Left hindlimb (tissue), 1 donor: ENCODE measurements around the gene NAGPA.

Experiments
- DNase-seq: peaks from one replicate; pipeline ENCODE4 v3.0.0-alpha.2; 2018

The NAGPA gene

GRCh38 chr16:5060073-5060641 is 26.4 kb upstream of the NAGPA start:
- DNase-seq = peak; percentile 15

GRCh38 chr16:5059386-5060072 is 25.8 kb upstream of the NAGPA start:
- peak; percentile 8 for DNase-seq

- peak; percentile 26 for DNase-seq
These were observed 24.7 kb upstream of the NAGPA start for GRCh38 chr16:5058476-5058875.

- peak; percentile 15 for DNase-seq
These were observed 22.6 kb upstream of the NAGPA start for GRCh38 chr16:5056352-5056751.

GRCh38 chr16:5054876-5055865 is 21.4 kb upstream of the NAGPA start:
- peak; percentile 9 for DNase-seq

- DNase-seq = peak; percentile 2
These were observed 13.2 kb upstream of the NAGPA start for GRCh38 chr16:5046914-5047313.

GRCh38 chr16:5045499-5046115 is 11.9 kb upstream of the NAGPA start:
- peak; percentile 8 for DNase-seq

GRCh38 chr16:5044581-5044980 is 10.8 kb upstream of the NAGPA start:
- DNase-seq = peak; percentile 2

- peak; percentile 19 for DNase-seq
These were observed 10.3 kb upstream of the NAGPA start for GRCh38 chr16:5044011-5044540.

GRCh38 chr16:5042574-5043171 is 8.9 kb upstream of the NAGPA start:
- DNase-seq = peak; percentile 10

- peak; percentile 15 for DNase-seq
These were observed 7.9 kb upstream of the NAGPA start for GRCh38 chr16:5041600-5042133.

GRCh38 chr16:5040451-5040850 is 6.7 kb upstream of the NAGPA start:
- DNase-seq = no peak

- DNase-seq = peak; percentile 33
These were observed 2.8 kb upstream of the NAGPA start for GRCh38 chr16:5036228-5037156.

GRCh38 chr16:5035909-5036227 is 2.1 kb upstream of the NAGPA start:
- no peak for DNase-seq

GRCh38 chr16:5034167-5034523 is 410 bp upstream of the NAGPA start:
- DNase-seq = no peak

GRCh38 chr16:5032748-5033167 is 977 bp downstream of the NAGPA start:
- no peak for DNase-seq

GRCh38 chr16:5031601-5032000 is 2.1 kb downstream of the NAGPA start:
- peak; percentile 22 for DNase-seq

GRCh38 chr16:5030251-5030870 is 3.4 kb downstream of the NAGPA start:
- peak; percentile 11 for DNase-seq

GRCh38 chr16:5028950-5029475 is 4.7 kb downstream of the NAGPA start:
- DNase-seq = peak; percentile 29

- DNase-seq = peak; percentile 27
These were observed 6.0 kb downstream of the NAGPA start for GRCh38 chr16:5027575-5028235.
